ENCODE data around the gene CAPN11.

- TF ChIP-seq CTCF (IDR thresholded peaks at IDR 0.05) (no peak), POLR2A (IDR thresholded peaks at IDR 0.05) (no peak), POLR2AphosphoS5 (IDR thresholded peaks at IDR 0.05; ENCODE audit: insufficient read depth in 1 of 2, low read depth in 1 of 2) (no peak)
Measured at GRCh38 chr6:44199883-44200282, 41.3 kb downstream of the CAPN11 start.

All from vagina (tissue), 2 donors.